ENCODE measurements around the gene LY6G6D. TPM values are rescaled to one million over a fixed set of nuclear protein-coding genes. Genes with fewer than 3 reads are reported as not detected.
A peak's percentile ranks its signal among the peaks of the same experiment; 100 is the strongest.

Gene LY6G6D
- total RNA-seq, 1 donor from 2014 or later, result not detected

GRCh38 chr6:31762878-31763618 is 47.9 kb downstream of the LY6G6D start:
- H3K9me3 Mint-ChIP-seq (ENCODE audit: unreplicated experiment), result no peaks in the 10 kb centered on the region
- peaks cover 21% of the 10 kb centered on the region for H3K4me1 Mint-ChIP-seq (ENCODE audit: unreplicated experiment)
- TF ChIP-seq CTCF (IDR thresholded peaks at IDR 0.05; ENCODE audit: unreplicated experiment), result no peak
- peaks cover 24% of the 10 kb centered on the region for H3K36me3 Mint-ChIP-seq (ENCODE audit: low read depth, unreplicated experiment)
- no peak for DNase-seq (ENCODE audit: low spot score)
- peak overlapping the region; percentile 78 for H3K4me3 Mint-ChIP-seq (ENCODE audit: unreplicated experiment)
- H3K27ac Mint-ChIP-seq (ENCODE audit: unreplicated experiment), result peak overlapping the region; percentile 91
- H3K27me3 Mint-ChIP-seq (ENCODE audit: unreplicated experiment), result peaks cover 7% of the 10 kb centered on the region

- DNase-seq (ENCODE audit: low spot score), result no peak
- H3K9me3 Mint-ChIP-seq (ENCODE audit: unreplicated experiment), result no peaks in the 10 kb centered on the region
- H3K27me3 Mint-ChIP-seq (ENCODE audit: unreplicated experiment), result peaks cover 7% of the 10 kb centered on the region
- no peak for TF ChIP-seq CTCF (IDR thresholded peaks at IDR 0.05; ENCODE audit: unreplicated experiment)
- H3K27ac Mint-ChIP-seq (ENCODE audit: unreplicated experiment), result peak overlapping the region; percentile 91
- H3K4me1 Mint-ChIP-seq (ENCODE audit: unreplicated experiment), result peaks cover 21% of the 10 kb centered on the region
- H3K4me3 Mint-ChIP-seq (ENCODE audit: unreplicated experiment), result peak overlapping the region; percentile 78
- H3K36me3 Mint-ChIP-seq (ENCODE audit: low read depth, unreplicated experiment), result peaks cover 24% of the 10 kb centered on the region
Measured at GRCh38 chr6:31763619-31763940, 48.4 kb downstream of the LY6G6D start.

DNA sequence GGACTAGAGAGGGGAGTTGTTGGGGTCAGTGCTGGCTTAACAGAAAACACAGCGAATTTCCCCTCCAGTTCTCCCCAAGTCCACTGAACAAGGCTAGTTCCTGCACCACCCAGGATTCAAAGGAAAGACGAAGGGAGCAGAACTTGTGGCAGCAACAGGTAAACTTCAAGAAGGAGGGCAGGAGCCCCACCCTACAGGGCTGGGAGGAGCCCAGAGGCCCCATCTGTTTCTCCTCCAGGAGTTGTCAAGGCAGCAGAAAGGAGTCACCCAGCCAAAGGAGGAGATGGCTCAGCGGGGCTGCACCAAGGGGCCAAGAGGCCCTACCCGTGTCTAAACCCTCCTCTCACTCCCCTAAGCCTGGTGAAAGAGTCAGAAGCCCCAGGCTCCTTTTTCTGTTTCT is 49.0 kb downstream of the LY6G6D start:
- Mint-ChIP-seq H3K4me1 (ENCODE audit: unreplicated experiment) (peaks cover 26% of the 10 kb centered on the region), H3K9me3 (ENCODE audit: unreplicated experiment) (no peaks in the 10 kb centered on the region), H3K4me3 (ENCODE audit: unreplicated experiment) (no peak overlapping the region), H3K27me3 (ENCODE audit: unreplicated experiment) (peaks cover 5% of the 10 kb centered on the region), H3K27ac (ENCODE audit: unreplicated experiment) (peak overlapping the region; percentile 91), H3K36me3 (ENCODE audit: low read depth, unreplicated experiment) (peaks cover 24% of the 10 kb centered on the region)
- no peak for DNase-seq (ENCODE audit: low spot score)
- no peak for TF ChIP-seq CTCF (IDR thresholded peaks at IDR 0.05; ENCODE audit: unreplicated experiment)

DNA sequence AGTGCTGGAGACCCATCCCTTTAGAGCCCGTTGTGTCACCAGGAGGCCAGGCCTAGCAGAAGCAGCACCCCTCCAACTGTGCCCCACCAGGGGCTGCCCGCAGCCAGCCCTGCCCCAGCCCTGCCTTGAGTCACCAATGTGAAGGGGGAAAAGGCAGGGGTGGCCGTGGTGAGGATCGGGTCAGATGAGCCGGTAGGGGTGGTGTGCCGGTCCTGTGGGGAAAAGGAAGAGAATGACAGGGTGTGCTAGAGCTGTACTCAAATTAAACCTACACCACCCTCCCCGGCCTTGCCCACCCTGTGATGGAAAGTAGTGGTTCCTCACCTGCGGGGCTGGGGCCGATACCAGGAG is 50.4 kb downstream of the LY6G6D start:
- H3K27me3 Mint-ChIP-seq (ENCODE audit: unreplicated experiment), result peaks cover 7% of the 10 kb centered on the region
- no peak for TF ChIP-seq CTCF (IDR thresholded peaks at IDR 0.05; ENCODE audit: unreplicated experiment)
- no peak overlapping the region for H3K4me3 Mint-ChIP-seq (ENCODE audit: unreplicated experiment)
- peaks cover 28% of the 10 kb centered on the region for H3K4me1 Mint-ChIP-seq (ENCODE audit: unreplicated experiment)
- H3K9me3 Mint-ChIP-seq (ENCODE audit: unreplicated experiment), result no peaks in the 10 kb centered on the region
- no peak overlapping the region for H3K27ac Mint-ChIP-seq (ENCODE audit: unreplicated experiment)
- DNase-seq (ENCODE audit: low spot score), result no peak
- H3K36me3 Mint-ChIP-seq (ENCODE audit: low read depth, unreplicated experiment), result peaks cover 23% of the 10 kb centered on the region

- Mint-ChIP-seq H3K4me3 (ENCODE audit: unreplicated experiment) (no peak overlapping the region), H3K36me3 (ENCODE audit: low read depth, unreplicated experiment) (peaks cover 20% of the 10 kb centered on the region), H3K4me1 (ENCODE audit: unreplicated experiment) (peaks cover 28% of the 10 kb centered on the region), H3K9me3 (ENCODE audit: unreplicated experiment) (no peaks in the 10 kb centered on the region), H3K27me3 (ENCODE audit: unreplicated experiment) (peaks cover 8% of the 10 kb centered on the region), H3K27ac (ENCODE audit: unreplicated experiment) (no peak overlapping the region)
- no peak for DNase-seq (ENCODE audit: low spot score)
- TF ChIP-seq CTCF (IDR thresholded peaks at IDR 0.05; ENCODE audit: unreplicated experiment), result no peak
Measured at GRCh38 chr6:31765910-31766794, 51.0 kb downstream of the LY6G6D start.
